HepG2 (cell line): Measurements from ENCODE around the gene NFATC3. TPM values are rescaled to one million over a fixed set of nuclear protein-coding genes. Genes with fewer than 3 reads are reported as not detected.

Source experiments
- ATAC-seq: fragments of 200-7000 bp; cut with Tn5 transposase; 3 replicates; pipeline ENCODE4 v1.9.1; 2020; ENCODE audit warnings: mild to moderate bottlenecking, moderate library complexity
- BruUV-seq: library from RNA; stranded (reverse); fragments of 400-500 nt; replicated peaks from 2 replicates; lab custom pipeline; 2021; lab: Mats Ljungman, UMichigan
- CTCF ChIA-PET: fragments of 300-600 bp; formaldehyde crosslinking; extraction: SDS; loops from one replicate; lab custom pipeline; 2021; ENCODE audit warnings: low total read pairs, inconsistent platforms, low intra/inter-chr PET ratio; lab: Yijun Ruan, JAX
- POLR2A ChIA-PET: fragments of 350-600 bp; sonication (Branson Sonifier 250); formaldehyde crosslinking; loops from one replicate; lab custom pipeline; 2020; ENCODE audit warnings: antibody characterized with exemption, inconsistent platforms; lab: Yijun Ruan, JAX
- DNase-seq: peaks from one replicate; pipeline ENCODE4 v3.0.0-alpha.2; 2015; ENCODE audit warnings: low spot score
- FAIRE-seq: peaks from 3 replicates; lab custom pipeline; 2011; peaks lifted over from hg19 to GRCh38; lab: Jason Lieb, UNC
- H2AFZ ChIP-seq: one replicate; pipeline ENCODE4 v1.6.1; 2011; ENCODE audit warnings: low read length, inconsistent platforms
- H3K27ac ChIP-seq: fragments of 300-600 bp; 3 replicates; pipeline ENCODE4 v1.8.0; 2011; ENCODE audit warnings: mixed run types, mild to moderate bottlenecking, mixed read lengths, low read length, inconsistent platforms; ENCODE audit not compliant: insufficient read depth; ENCODE audit errors: extremely low read length
- H3K27me3 ChIP-seq, 2 experiments: fragments of 200-600 bp in 1 of 2; 2 replicates in 1 of 2; 3 replicates in 1 of 2; pipeline versions ENCODE4 v1.6.0 to v1.8.0; 2011; ENCODE audit warnings: low read length in 2 of 2, mild to moderate bottlenecking in 2 of 2, moderate library complexity in 2 of 2, inconsistent platforms in 1 of 2; ENCODE audit not compliant: insufficient read depth in 2 of 2, control insufficient read depth in 1 of 2
- H3K36me3 ChIP-seq, 2 experiments: fragments of 200-600 bp in 1 of 2; replicated peaks in 1 of 2; 2 replicates in 1 of 2; 3 replicates in 1 of 2; pipeline versions ENCODE4 v1.5.1 to v1.8.0; 2011; ENCODE audit warnings: low read length in 2 of 2, inconsistent platforms in 1 of 2; ENCODE audit not compliant: insufficient read depth in 2 of 2, control insufficient read depth in 1 of 2
- H3K4me1 ChIP-seq: 2 replicates; pipeline ENCODE4 v1.5.1; 2012; ENCODE audit warnings: low read length, inconsistent platforms; ENCODE audit not compliant: insufficient read depth
- H3K4me2 ChIP-seq: 2 replicates; pipeline ENCODE4 v1.6.0; 2011; ENCODE audit warnings: low read depth, low read length, inconsistent platforms
- H3K4me3 ChIP-seq, 3 experiments: fragments of 200-600 bp in 1 of 3; sonication (generic), shearing (Covaris generic) in 1 of 3; replicated peaks in 1 of 3; 2 replicates each; pipeline ENCODE4 v1.5.1; 2011 to 2016; ENCODE audit warnings: low read length in 3 of 3, inconsistent platforms in 2 of 3, low read depth in 2 of 3, mild to moderate bottlenecking in 2 of 3, control low read depth in 1 of 3, mixed read lengths in 1 of 3; ENCODE audit not compliant: insufficient read depth in 1 of 3
- H3K79me2 ChIP-seq: one replicate; pipeline ENCODE4 v1.6.1; 2011; ENCODE audit warnings: low read length, inconsistent platforms; ENCODE audit not compliant: insufficient read depth
- H3K9ac ChIP-seq: 2 replicates; pipeline ENCODE4 v1.6.0; 2011; ENCODE audit warnings: mild to moderate bottlenecking, low read depth, low read length, inconsistent platforms; ENCODE audit not compliant: insufficient read depth
- H3K9me3 ChIP-seq: 2 replicates; pipeline ENCODE4 v1.5.1; 2012; ENCODE audit warnings: mild to moderate bottlenecking, low read length
- H4K20me1 ChIP-seq: 2 replicates; pipeline ENCODE4 v1.6.0; 2011; ENCODE audit warnings: inconsistent platforms, mild to moderate bottlenecking, low read length, moderate library complexity; ENCODE audit not compliant: insufficient read depth
- CBX2 ChIP-seq, 2 experiments: fragments of 200-600 bp in 1 of 2; sonication (generic); formaldehyde crosslinking in 1 of 2; IDR thresholded peaks; 2 replicates each; pipeline versions ENCODE4 v1.7.0 to v1.8.1; 2018 to 2022; ENCODE audit warnings: low read depth in 2 of 2, low read length in 1 of 2, mild to moderate bottlenecking in 1 of 2, missing genetic modification reagents in 1 of 2
- ZNF292 ChIP-seq: sonication (generic); formaldehyde crosslinking; IDR thresholded peaks from 2 replicates; pipeline ENCODE4 v1.8.1; 2022; ENCODE audit warnings: mild to moderate bottlenecking, low read depth, missing genetic modification reagents, borderline replicate concordance
- ZNF383 ChIP-seq: sonication (generic); formaldehyde crosslinking; IDR thresholded peaks from 2 replicates; pipeline ENCODE4 v1.4.0; 2020; ENCODE audit warnings: missing genetic modification reagents, mild to moderate bottlenecking, borderline replicate concordance
- WGBS: methylation state at CpG from one replicate; pipeline ENCODE4 v1.1.6; 2017; ENCODE audit warnings: low lambda C conversion rate; 5-methylcytosine and 5-hydroxymethylcytosine counted together
- in situ Hi-C: cut with HindIII; loops from 2 replicates; pipeline ENCODE4 v1.10.0; 2017; ENCODE audit warnings: low pct_unique_long_range_greater_than_20kb; ENCODE audit not compliant: extremely low pct_ligation_motif_present
- intact Hi-C: fragments of 100-400 bp; cut with micrococcal nuclease; formaldehyde crosslinking; loops from one replicate; pipeline ENCODE4 v1.10.0; 2022; ENCODE audit not compliant: unreplicated experiment
- polyA plus RNA-seq, 8 experiments: library from polyadenylated mRNA; depleted of rRNA in 3 of 8; stranded (reverse) in 7 of 8; unstranded in 1 of 8; fragments of >200 nt; fragmentation: Illumina TruSeq in 4 of 8; extraction: Trizol in 4 of 8; gene quantifications; 2 replicates each; pipeline versions ENCODE4 v1.2.1 to v1.2.3, GENCODE V29; 2011 to 2016; ENCODE audit warnings: low read depth in 4 of 8, missing spikeins in 1 of 8, mixed read lengths in 1 of 8; ENCODE audit not compliant: insufficient read depth in 1 of 8
- total RNA-seq, 5 experiments: library from RNA; depleted of rRNA; stranded (reverse); fragments of >200 nt; fragmentation: Illumina TruSeq; extraction: Trizol; gene quantifications; 2 replicates each; pipeline ENCODE4 v1.2.3, GENCODE V29; 2016; ENCODE audit warnings: low read depth in 1 of 5
- TF ChIP-seq, protein P1 (sequence below): sonication (generic); formaldehyde crosslinking; IDR thresholded peaks from 2 replicates; pipeline ENCODE4 v1.8.0; 2022; ENCODE audit warnings: missing genetic modification reagents, mild to moderate bottlenecking, borderline replicate concordance
- TF ChIP-seq, protein P2 (sequence below): IDR thresholded peaks from 2 replicates; pipeline ENCODE4 v1.6.1; 2016; ENCODE audit warnings: low read depth
- TF ChIP-seq, protein P3 (sequence below): sonication (generic); formaldehyde crosslinking; IDR thresholded peaks from 2 replicates; pipeline ENCODE4 v1.4.0; 2020; ENCODE audit warnings: missing genetic modification reagents

NFATC3 gene
- total and polyA plus RNA-seq, 2 of the 13 experiments (the other 11 are each of a cell fraction or from before 2014, with no cell fraction given): 52.6 to 62.7 TPM

DNA sequence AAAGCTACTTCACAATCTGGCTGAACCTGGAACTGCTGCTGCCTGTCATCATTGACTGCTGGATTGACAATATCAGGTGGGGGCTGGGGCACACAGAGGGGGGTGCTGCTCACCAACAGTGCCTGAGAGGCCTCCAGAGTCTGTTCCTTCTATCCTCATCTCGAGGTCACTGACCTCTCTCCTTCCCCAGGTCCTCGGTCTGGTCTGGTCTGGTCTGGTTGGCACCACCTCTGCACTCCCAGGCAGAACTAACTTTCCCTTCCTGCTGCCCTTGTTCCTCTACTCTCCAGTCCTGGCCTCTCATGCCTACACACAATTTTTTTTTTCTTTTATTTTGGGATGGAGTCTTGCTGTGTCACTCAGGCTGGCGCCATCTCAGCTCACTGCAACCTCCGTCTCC is 164.2 kb downstream of the NFATC3 start:
- ATAC-seq: no peak
- H3K9me3 ChIP-seq: no peaks in the 10 kb centered on the region
- ChIA-PET CTCF (no interaction called here), POLR2A (interaction anchor here (1.1 to 1.3 kb wide), 2 partner anchors 13 to 169 kb away, joined by 3 to 6 read pairs; partner anchors contain the start of gene ESRP2)
- no peak for TF ChIP-seq CBX2 (IDR thresholded peaks at IDR 0.05; ENCODE audit: low read depth, low read length)
- no peak for TF ChIP-seq CBX2 (CRISPR knock-in tag; IDR thresholded peaks at IDR 0.05; ENCODE audit: low read depth)
- TF ChIP-seq, protein P1, sequence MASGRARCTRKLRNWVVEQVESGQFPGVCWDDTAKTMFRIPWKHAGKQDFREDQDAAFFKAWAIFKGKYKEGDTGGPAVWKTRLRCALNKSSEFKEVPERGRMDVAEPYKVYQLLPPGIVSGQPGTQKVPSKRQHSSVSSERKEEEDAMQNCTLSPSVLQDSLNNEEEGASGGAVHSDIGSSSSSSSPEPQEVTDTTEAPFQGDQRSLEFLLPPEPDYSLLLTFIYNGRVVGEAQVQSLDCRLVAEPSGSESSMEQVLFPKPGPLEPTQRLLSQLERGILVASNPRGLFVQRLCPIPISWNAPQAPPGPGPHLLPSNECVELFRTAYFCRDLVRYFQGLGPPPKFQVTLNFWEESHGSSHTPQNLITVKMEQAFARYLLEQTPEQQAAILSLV: 0 out of 2 replicates have a peak, but pooled peaks have one; percentile 6
- 0 out of 2 replicates have a peak, but pooled peaks have one; percentile 17 for TF ChIP-seq ZNF292 (CRISPR knock-in tag)
- WGBS: 93% methylated on average over 4 of the region's 4 CpGs
- H4K20me1 ChIP-seq: no peaks in the 10 kb centered on the region
- no peak overlapping the region for H3K27ac ChIP-seq
- H3K9ac ChIP-seq: no peak overlapping the region
- no peak overlapping the region for H3K4me3 ChIP-seq
- no peaks in the 10 kb centered on the region; a peak in 1 of 5 replicates for H3K27me3 ChIP-seq
- DNase-seq: no peak
- peaks cover 6 to 21% of the 10 kb centered on the region in 2 experiments for H3K36me3 ChIP-seq
- no peak overlapping the region for H3K4me2 ChIP-seq
- intact Hi-C loops: no loop called here
- peaks cover 53% of the 10 kb centered on the region for H3K4me1 ChIP-seq
- no peaks in the 10 kb centered on the region for H3K79me2 ChIP-seq
- H2AFZ ChIP-seq: no peak overlapping the region
- in situ Hi-C loops: no loop called here
- no peak for FAIRE-seq
- no TSS peak for BruUV-seq

DNA sequence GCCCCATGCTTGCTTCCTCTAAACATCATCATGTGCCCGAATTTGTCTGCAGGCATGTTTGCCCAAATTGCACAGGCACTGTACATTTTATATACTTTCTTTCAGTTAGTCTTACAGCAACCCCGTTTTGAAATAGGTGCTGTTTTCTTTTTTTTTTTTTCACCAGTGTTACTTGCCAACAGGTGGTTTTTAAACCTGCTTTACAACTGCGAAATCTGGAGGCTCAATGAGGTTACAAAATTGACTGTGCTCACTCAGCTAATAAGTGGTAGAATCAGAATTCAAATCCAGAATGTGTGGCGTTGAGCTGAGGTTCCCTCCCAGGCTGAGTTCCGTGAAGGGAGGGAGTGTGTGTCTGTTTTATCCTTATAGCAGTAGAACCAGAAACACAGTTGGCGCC is 165.8 kb downstream of the NFATC3 start:
- intact Hi-C loops (no loop called here), in situ Hi-C loops (no loop called here)
- ChIA-PET POLR2A (interaction anchor here (1.0 to 1.6 kb wide), 3 partner anchors 8 to 13 kb away, joined by 3 to 4 read pairs (median 3); partner anchors contain the start of gene SLC7A6), CTCF (no interaction called here)
- 90% methylated on average over 6 of the region's 6 CpGs for WGBS
- Histone ChIP-seq H3K27ac (no peak overlapping the region), H3K36me3 (peaks cover 9 to 35% of the 10 kb centered on the region in 2 experiments), H3K9me3 (no peaks in the 10 kb centered on the region), H3K9ac (no peak overlapping the region), H3K79me2 (no peaks in the 10 kb centered on the region), H3K4me2 (no peak overlapping the region), H3K4me1 (peaks cover 46% of the 10 kb centered on the region), H2AFZ (no peak overlapping the region), H4K20me1 (no peaks in the 10 kb centered on the region), H3K27me3 (no peaks in the 10 kb centered on the region), H3K4me3 (no peak overlapping the region)
- FAIRE-seq (no peak), ATAC-seq (no peak), DNase-seq (no peak)
- TF ChIP-seq, protein P2, sequence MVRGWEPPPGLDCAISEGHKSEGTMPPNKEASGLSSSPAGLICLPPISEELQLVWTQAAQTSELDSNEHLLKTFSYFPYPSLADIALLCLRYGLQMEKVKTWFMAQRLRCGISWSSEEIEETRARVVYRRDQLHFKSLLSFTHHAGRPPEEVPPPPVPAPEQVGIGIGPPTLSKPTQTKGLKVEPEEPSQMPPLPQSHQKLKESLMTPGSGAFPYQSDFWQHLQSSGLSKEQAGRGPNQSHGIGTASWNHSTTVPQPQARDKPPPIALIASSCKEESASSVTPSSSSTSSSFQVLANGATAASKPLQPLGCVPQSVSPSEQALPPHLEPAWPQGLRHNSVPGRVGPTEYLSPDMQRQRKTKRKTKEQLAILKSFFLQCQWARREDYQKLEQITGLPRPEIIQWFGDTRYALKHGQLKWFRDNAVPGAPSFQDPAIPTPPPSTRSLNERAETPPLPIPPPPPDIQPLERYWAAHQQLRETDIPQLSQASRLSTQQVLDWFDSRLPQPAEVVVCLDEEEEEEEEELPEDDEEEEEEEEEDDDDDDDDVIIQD: no peak
- TF ChIP-seq ZNF383 (CRISPR knock-in tag): no peak
- TF ChIP-seq, protein P3, sequence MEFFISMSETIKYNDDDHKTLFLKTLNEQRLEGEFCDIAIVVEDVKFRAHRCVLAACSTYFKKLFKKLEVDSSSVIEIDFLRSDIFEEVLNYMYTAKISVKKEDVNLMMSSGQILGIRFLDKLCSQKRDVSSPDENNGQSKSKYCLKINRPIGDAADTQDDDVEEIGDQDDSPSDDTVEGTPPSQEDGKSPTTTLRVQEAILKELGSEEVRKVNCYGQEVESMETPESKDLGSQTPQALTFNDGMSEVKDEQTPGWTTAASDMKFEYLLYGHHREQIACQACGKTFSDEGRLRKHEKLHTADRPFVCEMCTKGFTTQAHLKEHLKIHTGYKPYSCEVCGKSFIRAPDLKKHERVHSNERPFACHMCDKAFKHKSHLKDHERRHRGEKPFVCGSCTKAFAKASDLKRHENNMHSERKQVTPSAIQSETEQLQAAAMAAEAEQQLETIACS: no peak
- no TSS peak for BruUV-seq
